ENCODE results near the gene GPC6.

Gene GPC6

DNA sequence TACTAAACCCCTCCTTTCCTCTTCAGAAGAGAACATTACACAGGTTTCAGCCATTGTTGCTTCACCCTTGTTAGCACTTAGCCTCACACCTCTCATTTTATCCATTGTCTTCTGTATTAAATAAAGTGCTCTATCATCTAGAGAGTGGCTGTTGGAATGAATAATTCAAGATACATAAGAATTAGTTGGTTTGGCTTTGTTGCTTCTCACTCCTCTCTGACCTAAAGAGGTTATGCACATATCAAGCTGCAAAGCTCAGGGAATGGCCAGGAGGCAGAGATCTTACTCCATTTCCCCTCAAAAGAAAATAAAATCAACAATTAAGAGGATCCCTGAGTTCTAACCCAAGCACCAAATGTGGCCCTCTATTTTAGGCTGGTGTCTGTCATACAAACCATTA, 1173.2 kb downstream of the GPC6 start:
- no peak for DNase-seq

DNA sequence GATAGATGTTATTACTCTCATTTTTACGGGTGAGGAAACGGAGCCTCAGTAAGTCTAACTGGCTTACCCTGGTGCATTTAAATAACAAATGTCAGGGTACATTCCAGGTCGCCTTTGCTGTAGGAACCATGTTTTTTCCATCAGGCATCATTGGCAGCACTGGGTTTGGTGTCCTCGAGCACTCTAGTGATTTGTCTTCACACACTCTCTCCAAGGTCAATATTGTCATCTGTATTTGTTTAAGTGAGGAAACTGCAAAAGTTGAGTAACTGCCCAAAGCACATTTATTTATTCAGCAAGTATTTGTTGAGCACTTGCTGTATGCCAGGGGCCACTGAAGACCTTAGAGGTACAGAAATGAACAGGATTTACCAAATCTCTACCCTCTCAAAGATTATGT, 1174.3 kb downstream of the GPC6 start:
- no peak for DNase-seq

- no peak for DNase-seq
Observed at GRCh38 chr13:94408314-94409036, 1181.9 kb downstream of the GPC6 start.

- DNase-seq = peak; percentile 52
Observed at GRCh38 chr13:94411747-94412146, 1185.1 kb downstream of the GPC6 start.

DNA sequence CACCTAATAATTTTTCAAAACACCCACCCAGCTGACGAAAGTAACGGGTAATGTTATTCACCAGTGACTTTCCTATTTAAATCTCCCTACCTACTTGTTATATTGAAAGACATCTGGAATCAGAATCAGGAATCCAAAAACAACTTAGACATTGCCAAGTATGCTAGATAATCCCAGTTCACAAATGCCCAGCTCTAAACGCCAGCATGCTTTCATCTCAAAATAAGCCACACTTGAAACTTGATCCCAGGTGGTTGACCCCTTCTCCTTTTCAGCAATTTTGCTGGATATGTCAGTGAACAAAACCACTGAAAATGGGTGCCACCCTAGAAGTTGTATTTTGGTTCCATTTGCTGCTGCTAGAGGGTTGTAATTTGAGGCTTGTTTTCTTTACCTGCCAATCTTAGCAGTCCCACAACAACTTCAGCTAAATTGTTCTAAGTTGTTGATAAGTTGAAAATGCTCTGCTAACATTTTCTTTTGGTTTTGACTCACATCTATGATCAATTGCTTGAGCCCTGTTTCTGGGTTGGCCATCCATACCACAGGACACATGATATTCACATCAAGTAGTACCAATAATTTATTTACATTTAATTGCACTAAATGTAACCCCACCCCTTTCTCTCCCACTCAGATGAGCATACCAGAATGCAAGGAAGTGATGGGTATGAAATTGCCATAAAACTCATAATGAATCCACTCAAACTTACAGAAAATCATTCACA, 1186.4 kb downstream of the GPC6 start:
- peak; percentile 97 for DNase-seq

DNA sequence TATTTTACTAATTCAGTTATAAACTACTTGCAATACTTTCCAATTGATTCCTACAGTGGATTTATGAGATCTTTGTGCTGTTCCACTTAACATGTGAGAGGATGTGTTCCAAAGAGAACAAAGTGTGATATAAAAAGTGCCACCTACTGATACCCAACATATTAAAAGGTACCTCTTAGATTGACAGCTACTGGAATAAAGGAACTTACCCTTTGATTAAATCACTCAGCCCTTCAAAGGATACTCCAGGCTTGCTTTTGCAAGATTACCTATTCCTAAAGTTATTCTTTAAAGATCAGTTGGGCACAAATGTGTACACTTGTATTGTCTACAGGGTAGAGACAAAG, 1187.0 kb downstream of the GPC6 start:
- peak; percentile 69 for DNase-seq

GRCh38 chr13:94414141-94414540, 1187.5 kb downstream of the GPC6 start:
- DNase-seq = peak; percentile 64

GRCh38 chr13:94414708-94415107, 1188.1 kb downstream of the GPC6 start:
- DNase-seq = peak; percentile 97

- DNase-seq = peak; percentile 99
Observed at GRCh38 chr13:94415500-94416237, 1189.1 kb downstream of the GPC6 start.

DNA sequence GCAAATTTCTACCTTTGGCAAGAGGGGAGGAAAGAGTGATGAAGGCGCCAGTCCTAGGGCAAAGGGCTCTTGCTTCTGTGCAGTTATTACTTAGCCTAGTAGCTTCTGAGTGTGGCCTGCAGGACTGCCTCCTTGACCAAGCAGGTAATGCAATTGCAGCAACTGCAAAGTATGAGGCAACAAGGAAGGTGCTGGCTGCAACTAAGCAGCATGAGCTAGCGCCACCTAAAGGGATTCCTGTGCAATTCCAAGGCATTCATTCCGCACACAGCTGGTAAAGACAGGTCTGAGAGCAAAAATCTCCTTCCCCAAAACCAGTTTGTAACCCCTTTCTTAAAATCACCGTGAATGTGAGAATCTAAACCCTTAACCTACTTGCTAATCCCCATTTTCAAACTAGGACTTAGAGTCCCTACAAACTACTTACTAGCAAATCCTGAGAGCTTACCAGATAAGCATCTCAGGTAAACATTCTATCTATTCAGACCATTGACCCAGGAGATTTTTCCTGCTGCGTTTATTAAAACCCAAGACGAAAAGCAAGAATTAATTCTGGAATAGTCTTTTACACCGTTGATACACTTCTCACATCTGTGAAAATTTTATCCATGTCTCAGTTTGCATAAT, 1190.0 kb downstream of the GPC6 start:
- peak; percentile 98 for DNase-seq

DNA sequence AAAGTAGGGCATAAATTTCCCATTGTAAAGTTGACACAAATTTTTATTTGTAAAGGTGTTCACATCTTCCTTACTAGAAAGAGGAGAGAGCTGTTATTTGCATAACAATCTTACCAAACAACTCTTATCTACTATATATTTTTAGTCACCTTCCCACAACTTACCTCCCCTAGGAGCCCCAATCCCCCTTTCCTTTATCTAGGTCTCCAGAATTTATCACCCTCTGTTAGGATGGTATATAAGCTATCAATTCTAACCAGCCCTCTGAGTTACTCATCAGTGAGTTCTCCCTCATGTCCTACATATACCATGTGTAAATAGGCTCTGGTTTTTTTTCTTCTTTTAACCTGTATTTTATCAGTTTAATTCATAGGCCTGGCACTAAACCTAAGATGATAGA, 1190.7 kb downstream of the GPC6 start:
- peak; percentile 37 for DNase-seq

- DNase-seq = no peak
Observed at GRCh38 chr13:94419304-94419924, 1192.8 kb downstream of the GPC6 start.

- DNase-seq = no peak
Observed at GRCh38 chr13:94419925-94420305, 1193.3 kb downstream of the GPC6 start.

- DNase-seq = peak; percentile 97
Observed at GRCh38 chr13:94427313-94427953, 1200.8 kb downstream of the GPC6 start.

DNA sequence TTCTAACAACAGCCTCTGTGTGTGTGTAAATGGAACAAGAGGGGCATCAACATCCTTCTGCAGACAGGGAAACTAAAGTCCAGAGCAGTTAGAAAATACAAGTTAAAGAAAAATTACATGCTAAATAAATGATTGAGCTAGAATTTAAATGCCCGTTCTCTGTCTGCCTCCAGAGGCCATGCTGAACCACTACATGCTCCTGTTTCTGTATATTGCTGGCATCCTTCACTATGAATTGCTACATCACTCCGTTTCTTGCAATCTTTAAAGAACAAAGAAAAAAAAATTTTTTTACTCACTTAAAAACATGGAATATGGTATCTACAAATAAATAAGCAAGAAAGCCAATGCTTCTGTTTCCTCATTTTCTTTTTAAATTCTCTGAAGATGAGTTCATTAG, 1205.0 kb downstream of the GPC6 start:
- DNase-seq = no peak

- no peak for DNase-seq
Observed at GRCh38 chr13:94431987-94432386, 1205.4 kb downstream of the GPC6 start.

DNA sequence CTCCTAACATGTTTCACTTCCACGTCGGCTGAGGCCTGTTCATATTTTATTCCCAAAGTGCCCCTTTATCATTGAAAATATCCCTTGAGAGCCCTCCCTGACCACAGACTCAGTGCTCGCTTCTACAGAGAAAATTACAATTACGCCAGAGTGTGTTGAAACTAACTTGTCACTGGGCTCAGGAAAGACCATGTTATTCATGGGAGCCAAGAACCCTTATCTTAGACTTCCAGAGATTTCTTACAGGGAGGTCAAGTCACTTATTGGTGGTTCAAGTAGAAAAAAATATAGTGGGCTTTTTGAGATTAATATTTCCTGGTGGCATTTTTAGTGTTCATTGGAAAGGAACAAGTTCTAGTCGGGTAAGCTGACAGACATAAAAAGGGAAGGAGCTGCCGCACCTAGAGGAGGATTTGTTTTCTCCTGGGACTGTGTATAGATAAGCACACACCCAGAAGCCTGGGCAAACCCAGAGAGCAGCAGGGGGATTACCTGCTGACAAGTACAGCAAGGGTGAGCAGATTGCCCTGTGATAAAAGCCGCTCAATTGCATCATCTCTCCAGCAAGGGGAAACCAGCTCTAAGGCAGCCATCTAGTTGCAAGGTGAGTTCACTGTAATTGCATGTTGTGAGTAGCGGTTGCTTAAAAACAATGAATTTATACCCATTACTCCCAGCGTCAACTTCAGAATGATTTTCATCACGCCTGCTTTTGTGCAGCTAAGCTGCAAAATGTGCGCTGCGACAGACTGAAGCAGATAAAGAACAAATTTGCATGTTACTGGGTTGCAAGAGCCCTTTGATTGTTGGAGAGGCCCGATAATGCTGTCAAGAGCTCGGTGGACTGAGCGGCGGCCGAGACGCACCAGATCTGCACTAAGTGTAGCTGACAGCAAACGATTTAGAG, 1206.7 kb downstream of the GPC6 start:
- peak; percentile 95 for DNase-seq

- DNase-seq = peak; percentile 91
Observed at GRCh38 chr13:94435604-94436226, 1209.1 kb downstream of the GPC6 start.

GRCh38 chr13:94444826-94445225, 1218.2 kb downstream of the GPC6 start:
- DNase-seq = peak; percentile 24

DNA sequence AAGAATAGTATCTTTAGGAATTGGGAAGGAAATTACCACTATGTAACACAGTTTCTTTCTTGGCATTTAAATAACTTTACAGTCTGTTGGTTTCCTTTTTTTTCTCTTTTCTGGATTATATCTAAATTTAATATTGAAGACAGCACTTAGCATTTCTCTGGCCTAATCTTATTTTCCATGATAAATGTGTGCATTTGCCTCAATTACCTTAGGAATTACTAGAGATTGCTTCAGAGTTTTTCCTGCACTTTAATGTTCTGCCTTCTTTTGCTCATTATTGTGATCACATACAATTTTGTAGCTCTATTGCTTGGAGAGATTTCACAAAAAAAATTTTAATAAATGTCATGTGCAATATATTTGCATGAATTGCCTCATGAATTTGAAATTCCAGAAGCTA, 1227.7 kb downstream of the GPC6 start:
- DNase-seq = no peak

DNA sequence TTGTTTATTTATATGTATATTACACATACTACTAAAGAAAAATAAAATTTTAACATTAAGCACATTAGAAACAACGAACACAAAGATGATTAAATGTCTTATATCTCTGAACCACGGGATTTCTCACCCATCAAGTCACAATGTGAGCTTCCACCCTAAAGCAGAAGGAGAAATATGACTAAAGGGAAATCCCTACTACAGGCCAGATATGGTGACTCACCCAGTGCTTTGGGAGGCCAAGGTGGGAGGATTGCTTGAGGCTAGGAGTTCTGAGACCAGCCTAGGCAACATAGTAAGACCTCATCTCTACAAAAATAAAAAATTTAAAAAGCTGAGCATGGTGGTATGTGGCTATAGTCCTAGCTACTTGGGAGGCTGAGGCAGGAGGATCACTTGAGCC, 1228.3 kb downstream of the GPC6 start:
- DNase-seq = no peak

Data from NCI-H69 (cell line).